HG02870 (cell line): Measurements from ENCODE around the gene PHF8.

Experiments
- ATAC-seq: cut with Tn5 transposase; IDR thresholded peaks from one replicate; pipeline ENCODE4 v1.9.1; 2021; ENCODE audit warnings: mild to moderate bottlenecking, moderate library complexity; ENCODE audit not compliant: unreplicated experiment

The PHF8 gene

GRCh38 chrX:54044126-54044876 is at the start of gene PHF8:
TSS of gene PHF8 (minus strand) at chrX:54044473. CDS start at chrX:54042728, 1,745 bp downstream.
- peak; percentile 82 for ATAC-seq

- no peak for ATAC-seq
Measured at GRCh38 chrX:54093571-54093970, 49.3 kb upstream of the PHF8 start.

GRCh38 chrX:54093159-54093558 is 48.9 kb upstream of the PHF8 start:
- no peak for ATAC-seq

GRCh38 chrX:54090880-54091279 is 46.6 kb upstream of the PHF8 start:
- ATAC-seq: no peak

GRCh38 chrX:54089191-54089590 is 44.9 kb upstream of the PHF8 start:
- no peak for ATAC-seq

- ATAC-seq: no peak
Measured at GRCh38 chrX:54087661-54088060, 43.4 kb upstream of the PHF8 start.

- no peak for ATAC-seq
Measured at GRCh38 chrX:54085666-54086065, 41.4 kb upstream of the PHF8 start.

- ATAC-seq: no peak
Measured at GRCh38 chrX:54076903-54077302, 32.6 kb upstream of the PHF8 start.

GRCh38 chrX:54074826-54075225 is 30.6 kb upstream of the PHF8 start:
- ATAC-seq: no peak

GRCh38 chrX:54067766-54068165 is 23.5 kb upstream of the PHF8 start:
- ATAC-seq: no peak

- no peak for ATAC-seq
Measured at GRCh38 chrX:54066841-54067240, 22.6 kb upstream of the PHF8 start.

- no peak for ATAC-seq
Measured at GRCh38 chrX:54064564-54064963, 20.3 kb upstream of the PHF8 start.

GRCh38 chrX:54063361-54063760 is 19.1 kb upstream of the PHF8 start:
- ATAC-seq: no peak

- no peak for ATAC-seq
Measured at GRCh38 chrX:54049801-54050200, 5.5 kb upstream of the PHF8 start.

- ATAC-seq: no peak
Measured at GRCh38 chrX:54048412-54048811, 4.1 kb upstream of the PHF8 start.

GRCh38 chrX:54045563-54046228 is 1.4 kb upstream of the PHF8 start:
- ATAC-seq: no peak

- no peak for ATAC-seq
Measured at GRCh38 chrX:54044877-54045338, 635 bp upstream of the PHF8 start.

- ATAC-seq: peak; percentile 14
Measured at GRCh38 chrX:54043541-54044125, 640 bp downstream of the PHF8 start.

- no peak for ATAC-seq
Measured at GRCh38 chrX:54043056-54043455, 1.2 kb downstream of the PHF8 start.

- ATAC-seq: no peak
Measured at GRCh38 chrX:54042609-54043021, 1.7 kb downstream of the PHF8 start.

- ATAC-seq: no peak
Measured at GRCh38 chrX:54030329-54030728, 13.9 kb downstream of the PHF8 start.

- no peak for ATAC-seq
Measured at GRCh38 chrX:54029529-54030143, 14.6 kb downstream of the PHF8 start.
